Astrocyte (in vitro differentiated cells and primary cell): Measurements from ENCODE around the gene MRAP2. TPM values are rescaled to one million over a fixed set of nuclear protein-coding genes. Genes with fewer than 3 reads are reported as not detected.
"Not testable (repeated sequence)": the region's sequence is repeated elsewhere in the genome, so short reads cannot be mapped to it uniquely, and the experiment has no call there.

Experiments used
- DNase-seq: peaks from one replicate; pipeline ENCODE4 v3.0.0-alpha.2; 2010; ENCODE audit warnings: low read depth
- FAIRE-seq: peaks from 2 replicates; lab custom pipeline; 2011; peaks lifted over from hg19 to GRCh38; lab: Jason Lieb, UNC
- H2AFZ ChIP-seq: 2 replicates; pipeline ENCODE4 v1.6.0; 2012; ENCODE audit warnings: low read depth, low read length, inconsistent platforms
- H3K27ac ChIP-seq: 2 replicates; pipeline ENCODE4 v1.5.1; 2011; ENCODE audit warnings: low read depth, low read length, inconsistent platforms
- H3K27me3 ChIP-seq: 2 replicates; pipeline ENCODE4 v1.6.0; 2011; ENCODE audit warnings: low read length, inconsistent platforms; ENCODE audit not compliant: insufficient read depth
- H3K36me3 ChIP-seq: 2 replicates; pipeline ENCODE4 v1.5.1; 2011; ENCODE audit warnings: low read length, inconsistent platforms; ENCODE audit not compliant: insufficient read depth
- H3K4me1 ChIP-seq: 2 replicates; pipeline ENCODE4 v1.5.1; 2011; ENCODE audit warnings: low read length, inconsistent platforms; ENCODE audit not compliant: insufficient read depth
- H3K4me2 ChIP-seq: 2 replicates; pipeline ENCODE4 v1.6.0; 2012; ENCODE audit warnings: low read length, inconsistent platforms
- H3K4me3 ChIP-seq: 2 replicates; pipeline ENCODE4 v1.5.1; 2011; ENCODE audit warnings: low read depth, mild to moderate bottlenecking, low read length, inconsistent platforms; ENCODE audit not compliant: insufficient read depth
- H3K79me2 ChIP-seq: 2 replicates; pipeline ENCODE4 v1.6.0; 2012; ENCODE audit warnings: mild to moderate bottlenecking, low read length, inconsistent platforms; ENCODE audit not compliant: insufficient read depth
- H3K9ac ChIP-seq: 2 replicates; pipeline ENCODE4 v1.6.0; 2012; ENCODE audit warnings: mild to moderate bottlenecking, low read length, inconsistent platforms
- H3K9me3 ChIP-seq: 2 replicates; pipeline ENCODE4 v1.5.1; 2012; ENCODE audit warnings: low read depth, mild to moderate bottlenecking, low read length, inconsistent platforms; ENCODE audit not compliant: insufficient read depth
- H4K20me1 ChIP-seq: 2 replicates; pipeline ENCODE4 v1.6.0; 2012; ENCODE audit warnings: low read length, inconsistent platforms; ENCODE audit not compliant: insufficient read depth
- H3K27ac Mint-ChIP-seq: one replicate; pipeline ENCODE4 v1.8.0; 2021; ENCODE audit warnings: mild to moderate bottlenecking, mixed read lengths; ENCODE audit not compliant: unreplicated experiment
- H3K27me3 Mint-ChIP-seq: one replicate; pipeline ENCODE4 v1.8.0; 2021; ENCODE audit warnings: low read depth, mixed read lengths; ENCODE audit not compliant: unreplicated experiment
- H3K36me3 Mint-ChIP-seq: one replicate; pipeline ENCODE4 v1.8.0; 2021; ENCODE audit warnings: low read depth, mixed read lengths; ENCODE audit not compliant: unreplicated experiment
- H3K4me1 Mint-ChIP-seq: one replicate; pipeline ENCODE4 v1.8.0; 2021; ENCODE audit warnings: low read depth, mixed read lengths; ENCODE audit not compliant: unreplicated experiment
- H3K4me3 Mint-ChIP-seq: one replicate; pipeline ENCODE4 v1.8.0; 2021; ENCODE audit warnings: mild to moderate bottlenecking, moderate library complexity, mixed read lengths; ENCODE audit not compliant: unreplicated experiment
- H3K9me3 Mint-ChIP-seq: one replicate; pipeline ENCODE4 v1.8.0; 2021; ENCODE audit warnings: mild to moderate bottlenecking, mixed read lengths; ENCODE audit not compliant: unreplicated experiment
- CTCF ChIP-seq: IDR thresholded peaks from 2 replicates; pipeline ENCODE4 v1.5.1; 2011; ENCODE audit warnings: low read depth, mild to moderate bottlenecking, inconsistent platforms, low read length, moderate library complexity; ENCODE audit not compliant: insufficient read depth
- EZH2 ChIP-seq: IDR thresholded peaks from 2 replicates; pipeline ENCODE4 v1.6.1; 2012; ENCODE audit warnings: mild to moderate bottlenecking, low read length, inconsistent platforms; ENCODE audit not compliant: insufficient read depth
- total RNA-seq: library from RNA; stranded (reverse); gene quantifications from 2 replicates; pipeline ENCODE4 v1.2.1, GENCODE V29; 2021

The MRAP2 gene
- total RNA-seq, 1 donor from 2014 or later: 0.20 TPM

DNA sequence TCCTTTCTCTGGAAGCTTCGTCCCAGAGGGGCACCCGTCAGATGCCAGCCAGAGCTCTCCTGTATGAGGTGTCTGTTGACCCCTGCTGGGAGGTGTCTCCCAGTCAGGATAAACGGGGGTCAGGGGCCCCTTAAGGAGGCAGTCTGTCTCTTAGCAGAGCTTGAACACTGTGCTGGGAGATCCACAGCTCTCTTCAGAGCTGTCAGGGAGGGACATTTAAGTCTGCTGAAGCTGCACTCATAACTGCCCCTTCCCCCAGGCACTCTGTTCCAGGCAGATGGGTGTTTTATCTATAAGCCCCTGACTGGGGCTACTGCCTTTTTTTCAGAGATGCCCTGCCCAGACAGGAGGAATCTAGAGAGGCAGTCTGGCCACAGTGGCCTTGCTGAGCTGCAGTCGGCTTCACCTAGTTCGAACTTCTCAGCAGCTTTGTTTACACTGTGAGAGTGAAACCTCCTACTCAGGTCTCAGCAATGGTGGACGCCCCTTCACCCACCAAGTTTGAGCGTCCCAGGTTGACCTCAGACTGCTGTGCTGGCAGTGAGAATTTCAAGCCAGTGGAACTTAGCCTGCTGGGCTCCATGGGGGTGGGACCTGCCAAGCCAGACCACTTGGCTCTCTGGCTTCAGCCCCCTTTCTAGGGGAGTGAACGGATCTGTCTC lies 81.5 kb downstream of the MRAP2 start:
- H3K9ac ChIP-seq, H3K4me3 Mint-ChIP-seq, H3K27me3 ChIP-seq, H3K36me3 ChIP-seq, DNase-seq, H3K79me2 ChIP-seq, H3K9me3 Mint-ChIP-seq, H3K27ac ChIP-seq, H2AFZ ChIP-seq, H3K4me1 Mint-ChIP-seq, FAIRE-seq, H3K4me3 ChIP-seq, H3K9me3 ChIP-seq, H3K27ac Mint-ChIP-seq, H3K4me2 ChIP-seq, H4K20me1 ChIP-seq, H3K36me3 Mint-ChIP-seq, H3K27me3 Mint-ChIP-seq, H3K4me1 ChIP-seq: not testable (repeated sequence)

DNA sequence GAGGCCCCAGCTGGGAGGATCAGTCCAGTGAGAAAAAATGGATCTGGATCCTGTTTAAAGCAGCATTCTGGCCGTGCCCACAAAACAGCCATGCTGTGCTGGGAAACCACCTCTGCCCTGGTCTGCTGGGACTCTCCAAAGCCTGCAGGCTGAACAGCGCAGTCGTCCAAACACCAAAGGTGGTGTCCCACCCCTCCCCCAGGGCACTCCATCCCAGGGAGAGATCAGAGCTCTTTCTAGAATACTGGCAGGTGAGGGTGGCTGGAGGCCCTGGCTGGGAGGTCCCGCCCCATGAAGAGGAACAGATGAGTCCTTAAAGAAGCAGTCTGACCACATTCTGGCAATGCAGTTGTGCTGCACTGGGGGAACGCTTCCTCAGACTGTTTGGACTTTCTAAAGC lies 84.6 kb downstream of the MRAP2 start:
- Histone ChIP-seq H2AFZ (no peak overlapping the region), H3K4me3 (no peak overlapping the region), H3K4me2 (no peak overlapping the region), H3K27ac (no peak overlapping the region), H3K4me1 (no peaks in the 10 kb centered on the region), H4K20me1 (no peaks in the 10 kb centered on the region), H3K9ac (no peak overlapping the region), H3K36me3 (no peaks in the 10 kb centered on the region), H3K9me3 (no peaks in the 10 kb centered on the region), H3K79me2 (no peaks in the 10 kb centered on the region), H3K27me3 (no peaks in the 10 kb centered on the region)
- TF ChIP-seq CTCF (no peak), EZH2 (no peak)
- H3K4me1 Mint-ChIP-seq: no peaks in the 10 kb centered on the region
- no peak for FAIRE-seq
- H3K36me3 Mint-ChIP-seq: no peaks in the 10 kb centered on the region
- no peak overlapping the region for H3K4me3 Mint-ChIP-seq
- H3K27me3 Mint-ChIP-seq: no peaks in the 10 kb centered on the region
- DNase-seq: no peak
- H3K27ac Mint-ChIP-seq: no peak overlapping the region
- peaks cover 3% of the 10 kb centered on the region for H3K9me3 Mint-ChIP-seq

DNA sequence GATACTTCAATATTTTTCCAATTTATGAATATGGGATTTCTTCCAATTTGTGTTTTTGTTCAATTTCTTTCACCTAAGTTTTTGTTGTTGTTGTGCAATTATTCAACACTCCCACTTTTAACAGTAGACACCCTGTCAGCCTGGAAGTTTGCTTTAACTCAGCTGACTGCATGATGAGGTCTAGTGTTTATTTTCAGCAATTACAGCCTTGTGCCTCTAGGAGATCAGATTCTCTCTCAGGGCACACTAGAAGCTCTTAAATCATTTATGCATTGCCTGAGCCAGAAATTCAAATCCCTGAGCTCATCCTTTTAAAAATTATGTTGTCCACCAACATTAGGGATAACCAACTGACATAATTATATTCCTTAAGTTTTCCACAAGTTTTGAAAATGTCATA lies 85.7 kb downstream of the MRAP2 start:
- Histone ChIP-seq H3K9me3 (no peaks in the 10 kb centered on the region), H3K4me3 (no peak overlapping the region), H3K27me3 (no peaks in the 10 kb centered on the region), H3K27ac (no peak overlapping the region), H3K79me2 (no peaks in the 10 kb centered on the region), H2AFZ (no peak overlapping the region), H3K36me3 (no peaks in the 10 kb centered on the region), H4K20me1 (no peaks in the 10 kb centered on the region), H3K4me2 (no peak overlapping the region), H3K4me1 (no peaks in the 10 kb centered on the region), H3K9ac (no peak overlapping the region)
- TF ChIP-seq CTCF (no peak), EZH2 (no peak)
- H3K27me3 Mint-ChIP-seq: no peaks in the 10 kb centered on the region
- DNase-seq: no peak
- no peaks in the 10 kb centered on the region for H3K9me3 Mint-ChIP-seq
- FAIRE-seq: no peak
- no peaks in the 10 kb centered on the region for H3K4me1 Mint-ChIP-seq
- no peak overlapping the region for H3K27ac Mint-ChIP-seq
- no peak overlapping the region for H3K4me3 Mint-ChIP-seq
- H3K36me3 Mint-ChIP-seq: peaks cover 4% of the 10 kb centered on the region
